Astrocyte of the cerebellum (primary cell): ENCODE data around the gene HUS1B.

Experiments
- DNase-seq: peaks from one replicate; pipeline ENCODE4 v3.0.0-alpha.2; 2011; ENCODE audit warnings: low read depth
- H3K4me3 ChIP-seq: 2 replicates; pipeline ENCODE4 v1.5.1; 2011; ENCODE audit warnings: mild to moderate bottlenecking, low read depth, low read length, moderate library complexity
- in situ Hi-C: cut with HindIII; loops from 2 replicates; pipeline ENCODE4 v1.10.0; 2017; ENCODE audit warnings: low sequenced_read_pairs
- TF ChIP-seq, protein P1 (sequence below): IDR thresholded peaks from 2 replicates; pipeline ENCODE4 v1.5.1; 2012; ENCODE audit warnings: low read length, low read depth, moderate library complexity, mild to moderate bottlenecking; ENCODE audit errors: missing control alignments

The HUS1B gene

DNA sequence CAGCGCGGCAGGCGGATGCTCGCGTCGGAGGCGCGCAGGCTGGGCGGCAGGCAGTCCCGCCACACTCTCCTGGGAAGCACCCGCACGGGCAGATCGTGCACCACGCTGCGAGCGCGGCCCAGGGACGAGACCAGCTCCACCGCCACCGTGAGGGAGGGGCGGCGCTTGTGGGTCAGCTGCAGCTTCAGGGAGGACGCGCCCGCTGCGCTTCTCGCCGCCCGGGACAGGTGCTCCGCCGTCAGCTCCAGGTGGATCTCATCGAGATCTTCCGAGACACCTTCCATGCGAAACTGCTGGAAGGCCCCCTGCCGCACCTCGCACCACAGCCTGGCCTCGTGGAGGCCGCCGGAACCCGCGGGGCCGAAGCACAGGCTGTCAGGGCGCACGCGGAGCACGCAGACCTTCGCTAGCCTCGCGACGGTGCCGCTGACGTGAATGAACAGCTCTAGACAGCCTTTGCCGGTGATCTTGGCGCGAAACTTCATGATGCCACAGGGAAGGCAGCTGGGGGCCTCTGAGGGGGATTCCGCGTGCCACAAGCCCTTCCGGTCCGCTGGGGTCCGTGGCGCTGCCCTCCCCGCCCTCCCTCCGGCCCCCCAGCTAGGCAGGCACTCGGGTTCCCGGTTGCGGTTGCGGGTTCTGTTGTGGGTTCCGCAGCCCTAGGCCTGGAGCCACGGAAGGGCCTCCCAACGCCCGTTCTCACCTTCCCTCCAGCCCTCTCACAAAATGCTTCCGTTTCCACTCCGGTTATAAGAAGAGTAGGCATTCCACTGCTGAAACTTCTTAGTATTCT, at the start of gene HUS1B:
HUS1B (minus strand) TSS at position 641 of the 793 bp plus-strand sequence; CDS start at position 485, 156 bp downstream.
- TF ChIP-seq, protein P1, sequence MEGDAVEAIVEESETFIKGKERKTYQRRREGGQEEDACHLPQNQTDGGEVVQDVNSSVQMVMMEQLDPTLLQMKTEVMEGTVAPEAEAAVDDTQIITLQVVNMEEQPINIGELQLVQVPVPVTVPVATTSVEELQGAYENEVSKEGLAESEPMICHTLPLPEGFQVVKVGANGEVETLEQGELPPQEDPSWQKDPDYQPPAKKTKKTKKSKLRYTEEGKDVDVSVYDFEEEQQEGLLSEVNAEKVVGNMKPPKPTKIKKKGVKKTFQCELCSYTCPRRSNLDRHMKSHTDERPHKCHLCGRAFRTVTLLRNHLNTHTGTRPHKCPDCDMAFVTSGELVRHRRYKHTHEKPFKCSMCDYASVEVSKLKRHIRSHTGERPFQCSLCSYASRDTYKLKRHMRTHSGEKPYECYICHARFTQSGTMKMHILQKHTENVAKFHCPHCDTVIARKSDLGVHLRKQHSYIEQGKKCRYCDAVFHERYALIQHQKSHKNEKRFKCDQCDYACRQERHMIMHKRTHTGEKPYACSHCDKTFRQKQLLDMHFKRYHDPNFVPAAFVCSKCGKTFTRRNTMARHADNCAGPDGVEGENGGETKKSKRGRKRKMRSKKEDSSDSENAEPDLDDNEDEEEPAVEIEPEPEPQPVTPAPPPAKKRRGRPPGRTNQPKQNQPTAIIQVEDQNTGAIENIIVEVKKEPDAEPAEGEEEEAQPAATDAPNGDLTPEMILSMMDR, result no peak
- in situ Hi-C loops, result no loop called here
- DNase-seq, result no peak
- no peak within 1 kb of the TSS for H3K4me3 ChIP-seq

DNA sequence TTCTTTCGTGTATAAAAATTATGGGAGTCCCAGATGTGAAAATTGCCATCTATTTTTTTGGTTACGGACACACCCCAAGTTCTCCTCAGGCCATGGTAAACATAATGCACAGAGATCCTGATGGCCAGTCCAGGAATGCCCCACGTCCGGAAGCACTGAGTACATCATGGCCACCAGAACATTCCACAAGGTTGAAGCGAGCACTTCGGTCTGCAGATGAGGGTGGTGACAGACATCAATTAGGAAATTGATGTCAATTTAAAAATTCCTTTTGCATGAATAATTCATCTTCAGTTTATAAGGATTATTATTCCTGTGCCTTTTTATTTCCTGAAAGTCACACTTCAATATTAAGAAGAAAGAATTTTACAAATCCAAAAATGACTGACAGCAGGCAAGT, 49.2 kb upstream of the HUS1B start:
- no peak for DNase-seq

DNA sequence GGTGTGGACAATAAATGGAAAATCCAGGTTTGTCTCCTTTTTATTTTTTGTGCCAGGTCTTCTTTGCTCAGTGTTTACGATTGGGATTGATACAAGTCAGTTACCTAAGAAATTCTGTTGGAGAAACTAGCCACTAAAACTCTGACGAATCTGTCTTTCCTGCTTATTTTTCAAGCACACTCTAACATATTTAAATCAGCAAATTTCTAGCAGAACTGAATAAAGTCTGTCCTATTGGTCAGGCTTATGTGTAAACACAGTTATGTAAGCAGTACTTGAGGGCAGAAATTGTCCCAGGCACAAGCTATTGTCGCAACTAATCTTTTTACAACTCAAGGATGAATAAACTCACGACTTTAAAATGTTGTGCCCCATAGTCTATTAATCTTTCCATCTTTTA, 48.1 kb upstream of the HUS1B start:
- in situ Hi-C loops, result no loop called here
- DNase-seq, result no peak
- TF ChIP-seq, protein P1, result no peak
- no peak overlapping the region for H3K4me3 ChIP-seq

More for the DNA sequence above, 49.2 kb upstream of the HUS1B start:
- no peak overlapping the region for H3K4me3 ChIP-seq
- in situ Hi-C loops, result no loop called here
- TF ChIP-seq, protein P1, result no peak

DNA sequence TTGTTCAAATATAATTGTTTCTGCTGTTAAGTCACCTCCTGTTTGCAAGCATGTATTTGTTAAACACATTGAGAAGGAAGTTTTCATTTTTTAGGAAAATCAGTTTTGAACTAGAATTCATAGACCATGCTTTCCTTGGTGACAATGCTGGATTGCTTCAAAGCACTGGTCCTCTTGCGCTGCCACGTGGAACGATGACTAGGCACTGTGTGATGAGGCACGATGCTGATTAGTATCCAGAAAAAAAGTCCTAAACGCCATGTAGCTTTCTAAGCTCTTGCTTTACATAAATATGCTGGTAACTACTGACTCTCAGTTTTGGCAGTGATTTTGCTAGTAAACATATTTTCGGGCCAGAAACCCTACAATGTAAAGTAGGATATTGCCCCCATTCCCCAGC, 47.1 kb upstream of the HUS1B start:
- H3K4me3 ChIP-seq, result no peak overlapping the region
- in situ Hi-C loops, result no loop called here
- TF ChIP-seq, protein P1, result no peak
- no peak for DNase-seq

DNA sequence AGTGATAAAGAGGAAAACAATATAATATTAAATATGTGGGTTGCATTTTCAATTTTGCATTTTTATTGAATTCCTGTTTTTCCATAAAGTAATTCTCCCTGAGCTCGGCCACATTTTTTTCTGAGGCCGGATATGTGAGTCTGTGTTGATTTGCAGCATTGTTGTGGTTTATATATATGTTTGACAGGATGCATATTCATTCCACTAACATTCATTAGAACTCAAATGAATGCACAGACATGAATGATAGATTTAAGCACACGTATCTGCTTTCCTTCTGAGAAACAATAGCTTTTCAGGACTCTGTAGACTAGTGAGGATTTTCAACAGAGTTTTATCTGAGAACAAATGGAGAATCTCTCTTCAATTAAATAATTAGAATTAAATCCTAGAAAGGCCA, 46.7 kb upstream of the HUS1B start:
- in situ Hi-C loops, result no loop called here
- no peak for DNase-seq

DNA sequence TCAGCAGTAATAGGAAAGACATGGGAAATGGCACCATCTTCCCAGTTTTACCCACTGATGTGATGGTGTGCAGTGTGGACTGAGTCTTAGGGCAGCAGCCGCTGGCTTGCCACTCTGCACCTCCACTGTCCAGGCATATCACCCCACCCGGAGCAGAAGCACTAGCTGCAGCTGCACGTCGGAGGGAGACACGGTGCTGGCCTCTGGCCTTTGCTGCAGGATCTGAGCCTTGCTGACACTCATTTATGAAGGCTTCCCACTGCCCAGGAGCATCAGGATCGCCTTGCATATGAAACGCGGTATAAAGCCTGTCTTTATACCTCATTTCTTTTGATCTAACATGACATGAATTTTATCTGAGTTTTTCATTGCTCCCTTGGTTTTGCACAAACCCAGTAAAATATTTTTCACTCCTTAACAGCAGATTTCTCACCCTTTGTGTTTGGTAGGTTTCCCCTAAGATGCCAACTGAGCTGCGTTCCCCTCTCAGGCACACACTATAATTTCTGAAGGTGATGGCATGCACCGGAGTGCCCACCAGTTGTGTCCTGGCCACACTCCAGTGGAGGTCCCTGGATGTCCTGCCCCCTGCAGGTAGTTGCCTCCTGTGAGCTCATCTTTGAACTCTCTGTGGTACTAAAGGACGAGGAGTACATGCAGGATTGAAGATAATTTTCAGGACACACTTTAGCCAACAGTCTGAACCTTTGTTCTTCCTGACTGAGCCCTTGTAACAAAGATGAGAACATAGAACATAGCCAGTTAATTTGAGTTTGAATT, 45.0 kb upstream of the HUS1B start:
- TF ChIP-seq, protein P1, result no peak
- in situ Hi-C loops, result no loop called here

More for the DNA sequence above, 46.7 kb upstream of the HUS1B start:
- TF ChIP-seq, protein P1, result no peak
- H3K4me3 ChIP-seq, result no peak overlapping the region

More for the DNA sequence above, 45.0 kb upstream of the HUS1B start:
- no peak for DNase-seq
- H3K4me3 ChIP-seq, result no peak overlapping the region
